ENCODE measurements around the gene LRRC8C.

Gene LRRC8C

DNA sequence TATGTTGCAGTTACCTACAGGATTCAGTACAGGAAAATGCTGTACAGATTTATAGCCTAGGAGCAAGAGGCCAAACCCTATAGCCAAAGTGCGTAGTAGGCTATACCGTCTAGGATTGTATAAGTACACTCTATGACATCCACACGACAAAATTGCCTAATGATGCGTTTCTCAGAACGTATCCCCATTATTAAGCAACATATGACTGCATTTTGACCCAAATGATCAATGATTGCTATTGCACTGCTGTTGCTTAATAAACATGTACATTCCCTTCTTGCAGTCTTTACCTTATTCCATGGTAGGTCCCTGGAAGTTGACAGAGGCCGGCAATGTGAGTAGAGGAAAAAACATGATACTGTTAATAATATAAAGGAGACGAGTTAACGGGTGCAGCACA is 33.0 kb downstream of the LRRC8C start:
- Histone ChIP-seq H3K27ac (no peak overlapping the region), H3K4me3 (no peak overlapping the region)
- TF ChIP-seq, protein P1, sequence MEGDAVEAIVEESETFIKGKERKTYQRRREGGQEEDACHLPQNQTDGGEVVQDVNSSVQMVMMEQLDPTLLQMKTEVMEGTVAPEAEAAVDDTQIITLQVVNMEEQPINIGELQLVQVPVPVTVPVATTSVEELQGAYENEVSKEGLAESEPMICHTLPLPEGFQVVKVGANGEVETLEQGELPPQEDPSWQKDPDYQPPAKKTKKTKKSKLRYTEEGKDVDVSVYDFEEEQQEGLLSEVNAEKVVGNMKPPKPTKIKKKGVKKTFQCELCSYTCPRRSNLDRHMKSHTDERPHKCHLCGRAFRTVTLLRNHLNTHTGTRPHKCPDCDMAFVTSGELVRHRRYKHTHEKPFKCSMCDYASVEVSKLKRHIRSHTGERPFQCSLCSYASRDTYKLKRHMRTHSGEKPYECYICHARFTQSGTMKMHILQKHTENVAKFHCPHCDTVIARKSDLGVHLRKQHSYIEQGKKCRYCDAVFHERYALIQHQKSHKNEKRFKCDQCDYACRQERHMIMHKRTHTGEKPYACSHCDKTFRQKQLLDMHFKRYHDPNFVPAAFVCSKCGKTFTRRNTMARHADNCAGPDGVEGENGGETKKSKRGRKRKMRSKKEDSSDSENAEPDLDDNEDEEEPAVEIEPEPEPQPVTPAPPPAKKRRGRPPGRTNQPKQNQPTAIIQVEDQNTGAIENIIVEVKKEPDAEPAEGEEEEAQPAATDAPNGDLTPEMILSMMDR (IDR thresholded peaks at IDR 0.05) = no peak
- DNase-seq (ENCODE audit: low spot score) = no peak

DNA sequence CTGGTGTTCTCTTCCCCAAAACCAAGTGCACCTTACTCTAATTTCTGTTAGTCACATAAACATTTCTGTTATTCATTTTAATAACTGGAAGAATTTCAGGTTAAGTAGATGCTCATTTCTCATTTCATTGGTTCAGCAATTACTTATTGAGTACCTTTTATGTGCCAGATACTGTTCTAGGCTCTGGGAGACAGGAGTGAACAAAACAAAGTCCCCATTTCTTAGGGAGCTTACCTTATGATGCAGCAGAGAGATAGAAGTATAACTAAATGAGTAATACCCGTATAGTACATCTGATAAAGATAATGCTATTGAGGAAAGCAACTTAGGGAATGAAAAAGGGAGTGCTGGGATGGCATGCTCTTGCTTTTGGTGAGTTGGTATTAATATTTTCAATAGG is 33.7 kb downstream of the LRRC8C start:
- H3K27ac ChIP-seq = no peak overlapping the region
- TF ChIP-seq, protein P1 (IDR thresholded peaks at IDR 0.05) = no peak

DNA sequence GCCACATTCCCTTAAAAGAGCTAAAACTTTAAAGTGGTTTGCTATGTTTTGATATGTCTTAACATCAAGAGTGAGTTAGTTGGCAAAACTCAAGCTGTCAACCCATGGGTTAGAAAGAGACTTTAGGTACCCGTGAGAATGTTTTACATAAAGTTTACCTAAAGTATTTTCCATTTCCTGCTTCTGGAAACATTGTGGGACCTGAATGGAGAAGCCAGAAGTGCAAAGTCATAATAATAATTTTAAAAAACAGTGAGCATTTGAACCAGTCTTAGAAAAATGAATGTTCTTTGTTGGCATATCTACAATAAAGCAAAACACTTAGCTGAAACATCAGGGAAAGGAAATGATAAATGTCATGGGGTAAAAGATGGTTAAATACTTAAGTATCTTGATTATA is 34.8 kb downstream of the LRRC8C start:
- no peak overlapping the region for H3K27ac ChIP-seq
- TF ChIP-seq, protein P1 (IDR thresholded peaks at IDR 0.05) = no peak
- no peak overlapping the region for H3K4me3 ChIP-seq
- DNase-seq (ENCODE audit: low spot score) = no peak

More for the DNA sequence above, 33.7 kb downstream of the LRRC8C start:
- no peak for DNase-seq (ENCODE audit: low spot score)
- no peak overlapping the region for H3K4me3 ChIP-seq

DNA sequence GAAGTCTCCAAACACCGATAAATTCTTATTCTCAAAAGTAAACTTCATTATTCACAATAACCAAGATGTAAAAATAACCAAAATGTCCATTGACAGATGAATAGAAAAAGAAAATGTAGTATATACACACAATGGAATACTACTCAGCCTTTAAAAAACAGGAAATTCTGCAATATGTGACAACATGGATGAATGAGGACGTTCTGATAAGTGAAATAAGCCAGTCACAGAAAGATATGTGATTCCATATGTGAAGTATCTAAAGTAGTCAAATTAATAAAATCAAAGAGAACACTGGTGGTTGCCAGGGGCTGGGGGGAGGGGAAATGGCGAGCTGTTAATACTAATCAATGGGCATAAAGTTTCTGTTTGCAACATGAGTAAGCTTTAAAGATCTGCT is 36.0 kb downstream of the LRRC8C start:
- Histone ChIP-seq H3K4me3 (no peak overlapping the region), H3K27ac (peak overlapping the region in 1 of 2 donors; percentile 5)
- TF ChIP-seq, protein P1 (IDR thresholded peaks at IDR 0.05) = no peak
- no peak for DNase-seq (ENCODE audit: low spot score)

DNA sequence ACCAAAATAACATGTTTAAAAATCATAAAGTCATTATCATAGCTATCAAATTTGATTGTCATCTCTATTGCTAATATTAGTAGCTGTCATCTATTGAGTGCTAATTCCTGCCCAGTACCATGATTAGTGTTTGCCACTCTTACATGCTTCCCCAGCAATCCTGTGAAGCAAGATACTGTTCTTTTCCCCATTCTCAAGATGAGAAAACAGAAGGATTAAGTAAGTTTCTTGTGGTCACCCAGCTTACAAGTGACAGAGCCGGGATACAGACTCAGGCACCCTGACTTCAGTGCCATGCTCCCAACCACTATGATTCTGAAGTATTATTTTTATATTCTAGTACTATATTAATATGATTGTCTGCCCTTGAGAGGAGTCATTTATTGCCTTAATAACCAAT is 36.5 kb downstream of the LRRC8C start:
- TF ChIP-seq, protein P1 (IDR thresholded peaks at IDR 0.05) = no peak
- no peak overlapping the region for H3K4me3 ChIP-seq
- peak overlapping the region in 1 of 2 donors; percentile 5 for H3K27ac ChIP-seq

DNA sequence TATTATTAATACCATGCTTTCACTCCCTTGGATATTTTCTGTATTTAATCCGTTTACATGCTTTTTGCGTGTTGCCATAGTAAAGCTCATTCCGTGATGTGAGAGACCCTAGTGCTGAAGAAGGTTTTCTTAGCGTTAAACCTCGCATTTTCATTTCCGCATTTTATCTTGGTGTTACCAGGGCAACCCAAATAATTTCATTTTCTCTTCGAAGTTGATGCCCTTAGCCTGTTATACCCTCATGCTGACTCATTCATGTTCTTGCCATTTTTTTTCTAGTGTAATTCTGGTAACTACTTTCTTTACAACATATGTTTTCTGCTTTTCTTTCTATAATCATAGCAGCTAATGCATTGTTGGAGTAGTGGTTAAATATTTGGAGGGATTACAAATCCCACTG is 37.2 kb downstream of the LRRC8C start:
- H3K27ac ChIP-seq = no peak overlapping the region
- DNase-seq (ENCODE audit: low spot score) = no peak
- H3K4me3 ChIP-seq = no peak overlapping the region
- TF ChIP-seq, protein P1 (IDR thresholded peaks at IDR 0.05) = no peak

More for the DNA sequence above, 36.5 kb downstream of the LRRC8C start:
- DNase-seq (ENCODE audit: low spot score) = no peak

DNA sequence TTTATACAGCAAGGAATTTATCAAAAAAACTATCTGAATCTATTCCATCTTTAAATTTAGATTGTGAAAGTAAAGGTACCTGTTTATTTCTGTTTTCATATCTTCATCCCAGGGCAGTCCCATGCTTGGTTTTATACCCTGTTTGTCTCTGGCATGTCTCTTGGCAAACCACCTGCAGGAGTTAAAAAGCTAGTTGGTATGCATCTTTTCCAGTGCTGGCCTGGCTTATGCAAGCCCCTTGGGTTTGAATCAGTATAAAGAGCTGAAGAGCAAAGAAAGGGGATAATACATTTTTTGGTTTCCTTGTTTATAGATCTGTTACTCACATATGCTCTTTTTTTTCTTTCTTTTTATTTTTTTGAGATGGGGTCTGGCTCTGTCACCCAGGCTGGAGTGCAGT is 37.8 kb downstream of the LRRC8C start:
- no peak for DNase-seq (ENCODE audit: low spot score)
- no peak overlapping the region for H3K4me3 ChIP-seq
- H3K27ac ChIP-seq = no peak overlapping the region
- TF ChIP-seq, protein P1 (IDR thresholded peaks at IDR 0.05) = no peak
